B cell (primary cell): Measurements from ENCODE around the gene MEF2C. TPM values are rescaled to one million over a fixed set of nuclear protein-coding genes. Genes with fewer than 3 reads are reported as not detected.

Experiments used
- ATAC-seq: fragments of 200-7000 bp; cut with Tn5 transposase; one replicate; pipeline ENCODE4 v1.10.0; 2021; ENCODE audit warnings: low read depth, mild to moderate bottlenecking, moderate number of reproducible peaks, moderate library complexity
- CTCF ChIA-PET: fragments of 350-600 bp; sonication (Branson Sonifier 250); formaldehyde crosslinking; loops from one replicate; lab custom pipeline; 2021; ENCODE audit warnings: antibody characterized with exemption, inconsistent platforms; lab: Charles Lee
- POLR2A ChIA-PET: fragments of 350-600 bp; sonication (Branson Sonifier 250); formaldehyde crosslinking; loops from one replicate; lab custom pipeline; 2021; ENCODE audit warnings: antibody characterized with exemption; lab: Charles Lee
- DNase-seq: peaks from one replicate; pipeline ENCODE4 v3.0.0; 2013
- H2AFZ ChIP-seq: 2 replicates; pipeline ENCODE4 v1.6.1; 2012; ENCODE audit warnings: mild to moderate bottlenecking, low read depth, low read length; ENCODE audit not compliant: insufficient read depth, poor library complexity, severe bottlenecking
- H3K27ac ChIP-seq, 2 donors: 1 replicate in 1 of 2; 2 replicates in 1 of 2; pipeline ENCODE4 v1.5.1; 2012 to 2013; ENCODE audit warnings: low read length in 2 of 2, mild to moderate bottlenecking in 2 of 2, moderate library complexity in 1 of 2
- H3K27me3 ChIP-seq, 4 experiments: fragments of 200-600 bp in 1 of 4; sonication (generic) in 1 of 4; replicated peaks in 1 of 4; 1 replicate in 2 of 4; 2 replicates in 2 of 4; pipeline versions ENCODE4 v1.6.1 to v1.7.0; 2013 to 2016; ENCODE audit warnings: low read length in 3 of 4, mild to moderate bottlenecking in 2 of 4, mixed read lengths in 1 of 4, moderate library complexity in 1 of 4; ENCODE audit not compliant: insufficient read depth in 4 of 4, control insufficient read depth in 3 of 4; ENCODE audit errors: control extremely low read depth in 1 of 4
- H3K36me3 ChIP-seq, 2 experiments: replicated peaks in 1 of 2; 1 replicate in 1 of 2; 2 replicates in 1 of 2; pipeline versions ENCODE4 v1.6.1 to v1.7.1; 2013; ENCODE audit warnings: low read length in 1 of 2; ENCODE audit not compliant: insufficient read depth in 2 of 2, control insufficient read depth in 1 of 2; ENCODE audit errors: control extremely low read depth in 1 of 2, extremely low read depth in 1 of 2
- H3K4me1 ChIP-seq, 2 donors: fragments of 200-600 bp in 1 of 2; sonication (generic) in 1 of 2; 1 replicate in 1 of 2; 2 replicates in 1 of 2; pipeline versions ENCODE4 v1.5.1 to v1.6.1; 2013 to 2017; ENCODE audit warnings: low read length in 2 of 2; ENCODE audit not compliant: control insufficient read depth in 2 of 2, insufficient read depth in 2 of 2
- H3K4me2 ChIP-seq: replicated peaks from 2 replicates; pipeline ENCODE3; 2012; ENCODE audit warnings: mild to moderate bottlenecking, low read depth, low read length; ENCODE audit not compliant: poor library complexity, severe bottlenecking
- H3K4me3 ChIP-seq, 5 experiments: fragments of 200-600 bp in 1 of 5; sonication (generic) in 1 of 5; 1 replicate in 3 of 5; 2 replicates in 2 of 5; pipeline versions ENCODE4 v1.5.1 to v1.7.0; 2011 to 2016; ENCODE audit warnings: low read length in 4 of 5, mild to moderate bottlenecking in 4 of 5, low read depth in 2 of 5, control low read depth in 1 of 5, moderate library complexity in 1 of 5; ENCODE audit not compliant: insufficient read depth in 1 of 5; ENCODE audit errors: control extremely low read depth in 1 of 5, extremely low read depth in 1 of 5
- H3K79me2 ChIP-seq: fragments of 200-600 bp; sonication (generic); one replicate; pipeline ENCODE4 v1.6.0; 2016; ENCODE audit warnings: low read length; ENCODE audit not compliant: control insufficient read depth, insufficient read depth
- H3K9ac ChIP-seq: fragments of 200-600 bp; sonication (generic); 2 replicates; pipeline ENCODE4 v1.6.1; 2017; ENCODE audit warnings: mild to moderate bottlenecking, low read length, moderate library complexity
- H3K9me3 ChIP-seq, 3 donors: one replicate each; pipeline versions ENCODE4 v1.6.1 to v1.7.1; 2013; ENCODE audit warnings: low read length in 2 of 3; ENCODE audit not compliant: control insufficient read depth in 2 of 3, insufficient read depth in 1 of 3; ENCODE audit errors: control extremely low read depth in 1 of 3
- H4K20me1 ChIP-seq: 2 replicates; pipeline ENCODE4 v1.6.0; 2012; ENCODE audit warnings: mild to moderate bottlenecking, low read length; ENCODE audit not compliant: insufficient read depth, control insufficient read depth, poor library complexity, severe bottlenecking
- H3K27ac Mint-ChIP-seq: one replicate; pipeline ENCODE4 v1.8.0; 2021; ENCODE audit warnings: mixed read lengths
- H3K27me3 Mint-ChIP-seq: one replicate; pipeline ENCODE4 v1.8.0; 2021; ENCODE audit warnings: mixed read lengths
- H3K4me1 Mint-ChIP-seq: one replicate; pipeline ENCODE4 v1.8.0; 2021; ENCODE audit warnings: mixed read lengths
- H3K4me3 Mint-ChIP-seq: one replicate; pipeline ENCODE4 v1.8.0; 2021; ENCODE audit warnings: mixed read lengths
- H3K9me3 Mint-ChIP-seq: one replicate; pipeline ENCODE4 v1.8.0; 2022; ENCODE audit warnings: mixed read lengths; ENCODE audit not compliant: insufficient read depth
- EZH2 ChIP-seq: IDR thresholded peaks from 2 replicates; pipeline ENCODE4 v1.6.1; 2012; ENCODE audit warnings: borderline replicate concordance, low read depth, mild to moderate bottlenecking, moderate library complexity, low read length; ENCODE audit not compliant: insufficient read depth, poor library complexity, severe bottlenecking
- WGBS: methylation state at CpG from one replicate; pipeline ENCODE4 v1.1.5; 2013; ENCODE audit warnings: missing lambda C conversion rate; ENCODE audit not compliant: insufficient coverage; 5-methylcytosine and 5-hydroxymethylcytosine counted together
- intact Hi-C: fragments of 100-400 bp; cut with micrococcal nuclease; formaldehyde crosslinking; loops from one replicate; pipeline ENCODE4 v1.10.0; 2022
- polyA plus RNA-seq: library from polyadenylated mRNA; depleted of rRNA; stranded (reverse); fragments of >200 nt; gene quantifications from 2 replicates; pipeline ENCODE4 v1.2.3, GENCODE V29; 2012
- total RNA-seq, 2 donors: library from RNA; stranded (reverse); fragments of 120-200 nt in 1 of 2; gene quantifications; 1 replicate in 1 of 2; 2 replicates in 1 of 2; pipeline versions ENCODE4 v1.2.3 to v1.2.4, GENCODE V29; 2013 to 2022
- TF ChIP-seq, protein P1 (sequence below): fragments of 200-600 bp; IDR thresholded peaks from one replicate; pipeline ENCODE4 v1.8.0; 2022; ENCODE audit warnings: antibody characterized with exemption, mild to moderate bottlenecking

The MEF2C gene
- total and polyA plus RNA-seq, 2 donors (not counting 1 experiment from before 2014, with no cell fraction given): 97.4 to 354 TPM

GRCh38 chr5:88883836-88884607, 1.0 kb upstream of the MEF2C start:
- H3K4me1 Mint-ChIP-seq: peaks cover 52% of the 10 kb centered on the region
- H3K4me2 ChIP-seq: peak overlapping the region; percentile 87
- H3K9me3 Mint-ChIP-seq: no peaks in the 10 kb centered on the region
- peak overlapping the region; percentile 97 for H3K27ac Mint-ChIP-seq
- WGBS: 0% methylated on average over 32 of the region's 46 CpGs
- H3K36me3 ChIP-seq: no peaks in the 10 kb centered on the region
- H3K9me3 ChIP-seq: no peaks in the 10 kb centered on the region
- TF ChIP-seq EZH2: no peak
- TF ChIP-seq, protein P1, sequence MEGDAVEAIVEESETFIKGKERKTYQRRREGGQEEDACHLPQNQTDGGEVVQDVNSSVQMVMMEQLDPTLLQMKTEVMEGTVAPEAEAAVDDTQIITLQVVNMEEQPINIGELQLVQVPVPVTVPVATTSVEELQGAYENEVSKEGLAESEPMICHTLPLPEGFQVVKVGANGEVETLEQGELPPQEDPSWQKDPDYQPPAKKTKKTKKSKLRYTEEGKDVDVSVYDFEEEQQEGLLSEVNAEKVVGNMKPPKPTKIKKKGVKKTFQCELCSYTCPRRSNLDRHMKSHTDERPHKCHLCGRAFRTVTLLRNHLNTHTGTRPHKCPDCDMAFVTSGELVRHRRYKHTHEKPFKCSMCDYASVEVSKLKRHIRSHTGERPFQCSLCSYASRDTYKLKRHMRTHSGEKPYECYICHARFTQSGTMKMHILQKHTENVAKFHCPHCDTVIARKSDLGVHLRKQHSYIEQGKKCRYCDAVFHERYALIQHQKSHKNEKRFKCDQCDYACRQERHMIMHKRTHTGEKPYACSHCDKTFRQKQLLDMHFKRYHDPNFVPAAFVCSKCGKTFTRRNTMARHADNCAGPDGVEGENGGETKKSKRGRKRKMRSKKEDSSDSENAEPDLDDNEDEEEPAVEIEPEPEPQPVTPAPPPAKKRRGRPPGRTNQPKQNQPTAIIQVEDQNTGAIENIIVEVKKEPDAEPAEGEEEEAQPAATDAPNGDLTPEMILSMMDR: no peak
- CTCF ChIA-PET: interaction anchor here (0.6 to 8.0 kb wide), 14 partner anchors 8 to 1994 kb away, joined by 3 to 67 read pairs (median 3); no protein-coding TSS in a partner anchor
- H3K79me2 ChIP-seq: peaks cover 52% of the 10 kb centered on the region
- peak overlapping the region; percentile 73 to 90 for H3K27ac ChIP-seq
- peak overlapping the region; percentile 98 for H3K4me3 Mint-ChIP-seq
- H2AFZ ChIP-seq: peak overlapping the region; percentile 82
- peak; percentile 85 for DNase-seq
- peak; percentile 38 for ATAC-seq
- H3K4me1 ChIP-seq: peaks cover 27 to 35% of the 10 kb centered on the region in 2 donors
- no peaks in the 10 kb centered on the region for H3K27me3 ChIP-seq
- POLR2A ChIA-PET: interaction anchor here (0.5 to 2.6 kb wide), 8 partner anchors 33 to 557 kb away, joined by 4 to 19 read pairs (median 6); no protein-coding TSS in a partner anchor
- intact Hi-C loops: loop anchor here (1.0 to 10.0 kb wide), 9 partner anchors 57 to 1591 kb away; partner anchors contain the start of genes CETN3, MBLAC2 and POLR3G
- H3K27me3 Mint-ChIP-seq: no peaks in the 10 kb centered on the region
- H3K9ac ChIP-seq: peak overlapping the region; percentile 85
- peak overlapping the region; percentile 79 to 99 (median 89) for H3K4me3 ChIP-seq
- H4K20me1 ChIP-seq: peaks cover 5% of the 10 kb centered on the region
